Measurements from ENCODE around the gene PAK1IP1. TPM values are rescaled to one million over a fixed set of nuclear protein-coding genes. Genes with fewer than 3 reads are reported as not detected.
"Not testable (repeated sequence)": the region's sequence is repeated elsewhere in the genome, so short reads cannot be mapped to it uniquely, and the experiment has no call there.

The PAK1IP1 gene
- total and polyA plus RNA-seq, 11 donors: 6.1 to 21.0 (median 8.7) TPM

DNA sequence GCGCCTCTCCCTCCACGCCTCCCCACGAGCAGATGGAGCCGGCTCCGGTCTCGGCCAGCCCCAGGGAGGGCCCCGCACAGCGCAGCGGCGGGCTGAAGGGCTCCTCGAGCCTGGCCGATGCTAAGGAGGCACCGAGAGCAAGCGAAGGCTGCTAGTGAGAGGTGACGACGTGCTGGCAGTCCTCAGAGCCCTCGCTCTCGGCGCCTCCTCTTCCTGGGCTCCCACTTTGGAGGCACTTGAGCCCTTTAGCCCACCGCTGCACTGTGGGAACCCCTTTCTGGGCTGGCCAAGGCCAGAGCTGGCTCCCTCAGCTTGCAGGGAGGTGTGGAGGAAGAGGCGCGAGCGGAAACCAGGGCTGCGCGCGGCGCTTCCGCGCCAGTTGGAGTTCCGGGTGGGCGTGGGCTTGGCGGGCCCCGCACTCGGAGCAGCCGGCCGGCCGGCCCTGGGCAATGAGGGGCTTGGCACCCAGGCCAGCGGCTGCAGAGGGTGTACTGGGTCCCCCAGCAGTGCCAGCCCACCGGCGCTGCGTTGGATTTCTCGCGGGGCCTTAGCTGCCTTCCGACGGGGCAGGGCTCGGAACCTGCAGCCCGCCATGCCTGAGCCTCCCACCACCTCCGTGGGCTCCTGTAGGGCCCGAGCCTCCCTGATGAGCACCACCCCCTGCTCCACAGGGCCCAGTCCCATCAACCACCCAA is 25.6 kb downstream of the PAK1IP1 start:
- WGBS, 4 donors: 28 to 54% (median 37%) methylated on average over 36 to 49 of the region's 49 CpGs
- peak overlapping the region; percentile 81 to 97 (median 92) for H3K27ac ChIP-seq
- peaks cover 0 to 43% (median 25%) of the 10 kb centered on the region in 12 donors for H3K4me1 ChIP-seq
- peaks cover 0 to 13% (median 0%) of the 10 kb centered on the region in 12 donors for H3K9me3 ChIP-seq
- H3K4me3 ChIP-seq: peak overlapping the region; percentile 26 to 85 (median 74)
- DNase-seq (peak; percentile 61 to 86 (median 64)), ATAC-seq (peak in 1 of 4 donors; percentile 5)
- peak in 1 of 2 donors; percentile 44 for TF ChIP-seq POLR2A (IDR thresholded peaks at IDR 0.05)
- TF ChIP-seq, protein P1, sequence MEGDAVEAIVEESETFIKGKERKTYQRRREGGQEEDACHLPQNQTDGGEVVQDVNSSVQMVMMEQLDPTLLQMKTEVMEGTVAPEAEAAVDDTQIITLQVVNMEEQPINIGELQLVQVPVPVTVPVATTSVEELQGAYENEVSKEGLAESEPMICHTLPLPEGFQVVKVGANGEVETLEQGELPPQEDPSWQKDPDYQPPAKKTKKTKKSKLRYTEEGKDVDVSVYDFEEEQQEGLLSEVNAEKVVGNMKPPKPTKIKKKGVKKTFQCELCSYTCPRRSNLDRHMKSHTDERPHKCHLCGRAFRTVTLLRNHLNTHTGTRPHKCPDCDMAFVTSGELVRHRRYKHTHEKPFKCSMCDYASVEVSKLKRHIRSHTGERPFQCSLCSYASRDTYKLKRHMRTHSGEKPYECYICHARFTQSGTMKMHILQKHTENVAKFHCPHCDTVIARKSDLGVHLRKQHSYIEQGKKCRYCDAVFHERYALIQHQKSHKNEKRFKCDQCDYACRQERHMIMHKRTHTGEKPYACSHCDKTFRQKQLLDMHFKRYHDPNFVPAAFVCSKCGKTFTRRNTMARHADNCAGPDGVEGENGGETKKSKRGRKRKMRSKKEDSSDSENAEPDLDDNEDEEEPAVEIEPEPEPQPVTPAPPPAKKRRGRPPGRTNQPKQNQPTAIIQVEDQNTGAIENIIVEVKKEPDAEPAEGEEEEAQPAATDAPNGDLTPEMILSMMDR (IDR thresholded peaks at IDR 0.05): no peak
- H3K27me3 ChIP-seq: no peaks in the 10 kb centered on the region
- intact Hi-C loops (cut with DNase I): no loop called here
- H3K36me3 ChIP-seq: peaks cover 0 to 8% (median 3%) of the 10 kb centered on the region in 9 donors

DNA sequence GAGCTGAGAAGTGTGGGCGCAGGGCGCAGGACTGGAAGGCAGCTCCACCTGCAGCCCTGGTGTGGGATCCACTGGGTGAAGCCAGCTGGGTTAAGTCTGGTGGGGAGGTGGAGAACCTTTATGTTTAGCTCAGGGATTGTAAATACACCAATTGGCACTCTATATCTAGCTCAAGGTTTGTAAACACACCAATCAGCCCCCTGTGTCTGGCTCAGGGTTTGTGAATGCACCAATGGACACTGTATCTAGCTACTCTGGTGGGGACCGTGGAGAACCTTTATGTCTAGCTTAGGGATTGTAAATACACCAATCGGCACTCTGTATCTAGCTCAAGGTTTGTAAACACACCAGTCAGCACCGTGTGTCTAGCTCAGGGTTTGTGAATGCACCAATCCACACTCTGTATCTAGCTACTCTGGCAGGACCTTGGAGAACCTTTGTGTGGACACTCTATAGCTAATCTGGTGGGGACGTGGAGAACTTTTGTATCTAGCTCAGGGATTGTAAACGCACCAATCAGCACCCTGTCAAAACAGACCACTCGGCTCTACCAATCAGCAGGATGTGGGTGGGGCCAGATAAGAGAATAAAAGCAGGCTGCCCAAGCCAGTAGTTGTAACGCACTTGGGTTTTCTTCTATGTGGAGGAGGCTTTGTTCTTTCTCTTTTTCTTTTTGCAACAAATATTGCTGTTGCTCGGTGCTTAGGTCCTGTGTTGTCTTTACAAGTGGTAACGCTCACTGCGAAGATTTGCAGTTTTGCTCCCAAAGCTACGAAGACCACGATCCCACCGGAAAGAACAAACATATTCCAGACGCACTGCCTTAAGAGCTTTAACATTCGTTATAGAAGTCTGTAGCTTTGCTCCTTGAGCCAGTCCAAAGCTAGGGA is 26.4 kb downstream of the PAK1IP1 start:
- TF ChIP-seq, protein P1 (IDR thresholded peaks at IDR 0.05): peak in 1 of 12 donors; percentile 12

DNA sequence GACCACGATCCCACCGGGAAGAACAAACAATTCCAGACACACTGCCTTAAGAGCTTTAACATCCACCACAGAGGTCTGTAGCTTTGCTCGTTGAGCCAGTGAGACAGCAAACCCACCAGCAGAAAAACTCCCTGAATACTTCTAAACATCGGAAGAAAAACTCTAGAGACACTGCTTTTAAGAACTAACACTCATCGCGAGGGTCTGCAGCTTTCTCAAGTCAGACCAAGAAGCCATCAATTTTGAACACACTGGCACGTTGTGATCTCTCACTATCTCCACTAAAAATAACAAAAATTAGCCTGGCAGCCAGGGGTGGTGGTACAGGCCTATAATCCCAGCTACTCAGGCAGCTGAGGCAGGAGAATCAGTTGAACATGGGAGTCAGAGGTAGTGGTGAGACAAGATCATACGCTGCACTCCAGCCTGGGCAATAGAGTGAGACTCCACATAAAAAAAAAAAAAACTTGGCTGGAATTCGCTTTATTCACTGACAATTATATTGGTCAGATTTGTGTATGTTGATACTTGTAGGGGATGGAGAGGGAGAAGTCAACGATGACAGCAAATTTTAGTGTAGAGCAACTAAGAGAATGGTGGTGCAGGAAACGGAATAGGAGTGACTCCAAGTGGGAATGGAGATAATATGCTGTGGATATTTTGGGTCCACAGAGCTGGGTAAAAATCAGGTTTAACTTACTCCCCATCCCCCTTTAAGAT is 27.2 kb downstream of the PAK1IP1 start:
- peaks cover 0 to 13% (median 0%) of the 10 kb centered on the region in 12 donors for H3K9me3 ChIP-seq
- 73 to 77% (median 75%) methylated on average over 11 of the region's 11 CpGs for WGBS, 4 donors
- no peaks in the 10 kb centered on the region for H3K27me3 ChIP-seq
- DNase-seq (no peak), ATAC-seq (no peak)
- H3K36me3 ChIP-seq: peaks cover 0 to 21% (median 18%) of the 10 kb centered on the region in 9 donors
- H3K4me3 ChIP-seq: peak overlapping the region; percentile 6 to 88 (median 72)
- H3K4me1 ChIP-seq: peaks cover 0 to 48% (median 31%) of the 10 kb centered on the region in 12 donors
- intact Hi-C loops (cut with DNase I): loop anchor here in 7 of 10 donors (1.0 to 2.0 kb wide), 4 partner anchors 25 to 28 kb away; partner anchors contain the start of genes TMEM14B (in 7 of the 7), C6orf52 (in 3 of the 7) and PAK1IP1 (in 3 of the 7)
- peak overlapping the region in 11 of 12 donors; percentile 84 to 94 (median 89) for H3K27ac ChIP-seq
- TF ChIP-seq, protein P1 (IDR thresholded peaks at IDR 0.05): no peak
- TF ChIP-seq POLR2A (IDR thresholded peaks at IDR 0.05): no peak

More for the DNA sequence above, 26.4 kb downstream of the PAK1IP1 start:
- Histone ChIP-seq H3K36me3 (peaks cover 0 to 16% (median 11%) of the 10 kb centered on the region in 9 donors), H3K27ac (peak overlapping the region; percentile 81 to 97 (median 92)), H3K9me3 (peaks cover 0 to 13% (median 0%) of the 10 kb centered on the region in 12 donors), H3K4me3 (peak overlapping the region; percentile 26 to 85 (median 74)), H3K4me1 (peaks cover 0 to 48% (median 29%) of the 10 kb centered on the region in 12 donors)
- H3K27me3 ChIP-seq; intact Hi-C loops (cut with DNase I); ATAC-seq: not testable (repeated sequence)
- 78 to 87% (median 84%) methylated on average over 16 to 17 of the region's 17 CpGs for WGBS, 4 donors
- peak in 1 of 5 donors; percentile 31 for DNase-seq

Data from heart left ventricle (tissue), 16 donors.